ENCODE measurements around the gene ZNF764.
A peak's percentile ranks its signal among the peaks of the same experiment; 100 is the strongest.

Gene ZNF764

DNA sequence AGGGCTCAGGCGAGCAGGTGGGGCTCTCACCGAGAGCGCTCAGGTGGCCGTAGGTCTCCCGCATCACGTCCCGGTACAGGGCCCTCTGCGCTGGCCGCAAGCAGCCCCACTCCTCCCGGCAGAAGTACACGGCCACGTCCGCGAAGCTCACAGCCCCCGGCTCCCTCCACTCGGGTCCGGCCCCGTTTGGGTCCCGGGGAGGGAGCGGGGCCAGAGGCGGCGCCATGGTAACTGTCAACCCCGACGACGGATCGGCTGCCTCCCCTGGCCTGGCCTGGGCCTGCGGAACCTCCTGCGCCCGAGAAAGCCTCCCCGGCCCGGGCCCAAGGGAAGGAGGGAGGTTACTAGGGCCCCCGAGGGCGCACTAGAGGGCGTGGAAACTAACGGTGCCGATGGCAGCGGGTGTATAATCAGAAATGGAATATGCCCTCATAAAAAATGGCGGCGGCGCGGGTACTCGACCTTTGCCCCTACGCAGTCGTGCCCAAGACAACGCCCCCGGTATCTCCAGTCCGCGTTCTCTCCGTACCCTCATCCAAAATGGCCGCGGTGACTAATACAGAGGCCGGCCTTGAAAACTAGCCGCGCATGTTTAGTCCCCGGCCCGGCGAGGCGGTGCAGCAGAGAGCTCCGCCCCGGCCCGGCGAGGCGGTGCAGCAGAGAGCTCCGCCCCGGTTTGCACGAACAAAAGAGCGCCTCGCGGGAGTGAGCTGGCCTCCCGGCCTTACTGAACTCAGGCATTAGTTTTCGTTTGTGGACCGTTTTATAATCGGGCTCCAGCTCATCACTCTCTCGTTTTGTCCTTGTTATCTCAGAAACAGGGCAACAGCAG is at the start of gene ZNF764:
Gene ZNF764, minus strand, starts transcription at position 418 of the 832 bp plus-strand sequence. Its CDS starts 192 bp downstream, at position 226.
- in situ Hi-C loops (cut with HindIII; ENCODE audit: low sequenced_read_pairs), result no loop called here
- TF ChIP-seq, protein P1, sequence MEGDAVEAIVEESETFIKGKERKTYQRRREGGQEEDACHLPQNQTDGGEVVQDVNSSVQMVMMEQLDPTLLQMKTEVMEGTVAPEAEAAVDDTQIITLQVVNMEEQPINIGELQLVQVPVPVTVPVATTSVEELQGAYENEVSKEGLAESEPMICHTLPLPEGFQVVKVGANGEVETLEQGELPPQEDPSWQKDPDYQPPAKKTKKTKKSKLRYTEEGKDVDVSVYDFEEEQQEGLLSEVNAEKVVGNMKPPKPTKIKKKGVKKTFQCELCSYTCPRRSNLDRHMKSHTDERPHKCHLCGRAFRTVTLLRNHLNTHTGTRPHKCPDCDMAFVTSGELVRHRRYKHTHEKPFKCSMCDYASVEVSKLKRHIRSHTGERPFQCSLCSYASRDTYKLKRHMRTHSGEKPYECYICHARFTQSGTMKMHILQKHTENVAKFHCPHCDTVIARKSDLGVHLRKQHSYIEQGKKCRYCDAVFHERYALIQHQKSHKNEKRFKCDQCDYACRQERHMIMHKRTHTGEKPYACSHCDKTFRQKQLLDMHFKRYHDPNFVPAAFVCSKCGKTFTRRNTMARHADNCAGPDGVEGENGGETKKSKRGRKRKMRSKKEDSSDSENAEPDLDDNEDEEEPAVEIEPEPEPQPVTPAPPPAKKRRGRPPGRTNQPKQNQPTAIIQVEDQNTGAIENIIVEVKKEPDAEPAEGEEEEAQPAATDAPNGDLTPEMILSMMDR (IDR thresholded peaks at IDR 0.05; ENCODE audit: low read depth, low read length, missing control alignments), result no peak
- H3K4me3 ChIP-seq (ENCODE audit: low read depth, low read length), result peak within 1 kb of the TSS; percentile 83

DNA sequence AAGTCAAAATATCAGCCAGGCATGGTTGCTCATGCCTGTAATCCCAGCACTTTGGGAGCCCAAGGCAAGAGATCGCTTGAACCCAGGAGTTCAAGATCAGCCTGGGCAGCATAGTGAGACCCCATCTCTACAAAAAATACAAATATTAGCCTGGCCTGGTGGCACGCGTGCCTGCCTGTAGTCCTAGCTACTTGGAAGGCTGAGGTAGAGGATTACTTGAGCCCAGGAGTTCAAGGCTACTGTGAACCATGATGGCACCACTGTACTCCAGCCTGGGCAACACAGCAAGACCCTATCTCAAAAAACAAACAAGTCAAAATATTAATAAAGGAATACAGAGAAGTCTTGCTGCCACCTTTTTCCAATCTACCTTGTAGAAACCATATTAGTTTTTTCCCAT is 47.8 kb upstream of the ZNF764 start:
- TF ChIP-seq, protein P1 (IDR thresholded peaks at IDR 0.05; ENCODE audit: low read depth, low read length, missing control alignments), result no peak
- no peak overlapping the region for H3K4me3 ChIP-seq (ENCODE audit: low read depth, low read length)
- DNase-seq (ENCODE audit: low read depth), result no peak
- in situ Hi-C loops (cut with HindIII; ENCODE audit: low sequenced_read_pairs), result no loop called here

More for the DNA sequence above, at the start of gene ZNF764:
- peak; percentile 91 for DNase-seq (ENCODE audit: low read depth)

DNA sequence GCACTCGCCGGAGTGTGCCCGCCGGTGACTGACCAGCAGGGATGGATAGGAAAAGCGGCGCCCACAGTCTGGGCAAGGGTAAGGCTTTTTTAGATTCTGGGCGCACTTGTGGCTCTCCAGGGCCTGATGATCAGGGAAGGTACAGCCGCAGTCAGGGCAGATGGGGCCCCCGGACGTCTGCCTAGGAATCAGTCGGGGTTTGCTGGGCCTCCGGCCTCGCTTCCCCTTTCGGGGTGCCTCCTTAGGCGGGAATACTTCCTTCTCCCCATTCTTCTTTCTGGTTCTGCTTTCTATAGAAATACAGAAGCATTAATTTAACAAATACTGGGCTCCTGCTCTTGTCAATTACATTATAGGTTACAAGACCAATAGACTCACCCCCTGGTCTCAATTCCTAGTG is 47.0 kb upstream of the ZNF764 start:
- in situ Hi-C loops (cut with HindIII; ENCODE audit: low sequenced_read_pairs), result no loop called here
- DNase-seq (ENCODE audit: low read depth), result no peak

DNA sequence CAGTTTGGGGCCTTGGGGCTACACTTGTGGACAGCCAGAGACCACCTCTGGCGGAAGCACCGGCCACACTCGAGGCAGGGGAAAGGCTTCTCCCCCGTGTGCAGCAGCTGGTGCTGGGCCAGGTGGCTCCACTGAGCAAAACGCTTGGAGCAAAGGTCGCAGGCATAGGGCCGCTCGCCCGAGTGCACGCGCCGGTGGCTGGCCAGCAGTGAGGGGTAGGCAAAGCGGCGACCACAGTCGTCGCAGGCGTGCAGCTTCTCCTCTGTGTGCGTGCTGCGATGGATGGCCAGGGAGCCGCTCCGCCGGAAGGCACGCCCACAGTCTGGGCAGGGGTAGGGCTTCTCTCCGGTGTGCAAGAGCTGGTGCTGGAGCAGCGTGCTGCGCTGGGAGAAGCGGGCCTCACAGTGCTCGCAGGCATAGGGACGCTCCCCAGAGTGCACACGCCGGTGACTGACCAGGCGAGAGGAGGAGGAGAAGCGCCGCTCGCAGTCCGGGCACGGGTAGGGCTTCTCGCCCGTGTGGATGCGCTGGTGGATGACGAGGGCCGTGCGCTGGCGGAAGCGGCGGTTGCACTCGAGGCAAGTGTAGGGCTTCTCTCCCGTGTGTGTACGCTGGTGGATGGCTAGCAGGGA is 46.3 kb upstream of the ZNF764 start:
- no peak for DNase-seq (ENCODE audit: low read depth)
- TF ChIP-seq, protein P1 (IDR thresholded peaks at IDR 0.05; ENCODE audit: low read depth, low read length, missing control alignments), result no peak
- in situ Hi-C loops (cut with HindIII; ENCODE audit: low sequenced_read_pairs), result no loop called here
- no peak overlapping the region for H3K4me3 ChIP-seq (ENCODE audit: low read depth, low read length)

More for the DNA sequence above, 47.0 kb upstream of the ZNF764 start:
- H3K4me3 ChIP-seq (ENCODE audit: low read depth, low read length), result no peak overlapping the region
- TF ChIP-seq, protein P1 (IDR thresholded peaks at IDR 0.05; ENCODE audit: low read depth, low read length, missing control alignments), result no peak

DNA sequence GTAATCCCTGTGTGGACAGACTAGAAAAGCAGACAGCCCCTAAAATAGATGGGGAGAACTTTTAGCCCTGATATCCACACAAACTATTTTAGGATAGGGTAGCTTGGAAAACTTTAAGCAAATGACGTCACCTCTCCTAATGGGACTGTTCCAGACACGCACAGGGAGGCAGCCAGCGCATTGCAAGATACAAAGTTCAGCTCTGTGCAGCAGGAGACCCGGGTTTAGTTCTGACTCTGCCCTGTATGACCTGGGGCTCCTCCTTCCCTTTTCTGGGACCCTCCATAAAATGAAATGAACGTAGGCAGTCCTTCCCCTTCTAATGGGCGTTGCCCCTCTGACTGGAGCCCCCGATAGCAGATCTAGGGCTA is 45.8 kb upstream of the ZNF764 start:
- DNase-seq (ENCODE audit: low read depth), result no peak
- TF ChIP-seq, protein P1 (IDR thresholded peaks at IDR 0.05; ENCODE audit: low read depth, low read length, missing control alignments), result no peak
- in situ Hi-C loops (cut with HindIII; ENCODE audit: low sequenced_read_pairs), result no loop called here
- H3K4me3 ChIP-seq (ENCODE audit: low read depth, low read length), result no peak overlapping the region

DNA sequence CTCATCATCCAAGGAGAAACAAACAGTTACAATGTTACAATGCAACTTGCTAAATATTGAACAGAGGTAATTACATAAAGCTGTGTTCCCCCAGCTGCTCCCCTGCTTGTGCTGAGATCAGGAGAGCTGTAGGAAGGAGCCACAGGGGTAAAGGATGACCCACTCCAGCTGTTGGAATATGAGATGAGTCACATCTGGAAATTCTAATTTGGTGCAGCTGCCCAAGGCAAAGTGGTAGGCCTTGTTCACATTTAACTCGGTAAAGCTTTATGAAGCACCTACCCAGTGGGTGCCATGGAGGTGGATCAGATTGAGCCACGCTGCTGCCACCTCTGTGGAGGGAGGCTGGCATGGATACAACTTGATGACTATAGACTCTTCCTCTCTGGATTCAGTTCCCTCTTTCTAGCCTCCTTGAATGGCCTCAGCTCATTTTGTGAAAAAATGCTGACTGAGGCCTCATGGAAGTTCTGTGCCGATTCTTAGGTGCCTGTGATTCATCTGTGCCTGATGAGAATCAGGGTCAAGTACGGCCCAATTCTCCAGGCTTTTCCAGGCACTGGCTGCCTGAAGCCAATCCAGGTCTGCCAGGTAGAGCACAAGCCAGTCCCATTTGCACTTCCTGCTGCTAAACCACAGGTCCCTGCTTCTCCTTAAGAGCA is 44.6 kb upstream of the ZNF764 start:
- no peak overlapping the region for H3K4me3 ChIP-seq (ENCODE audit: low read depth, low read length)
- DNase-seq (ENCODE audit: low read depth), result no peak
- in situ Hi-C loops (cut with HindIII; ENCODE audit: low sequenced_read_pairs), result no loop called here
- TF ChIP-seq, protein P1 (IDR thresholded peaks at IDR 0.05; ENCODE audit: low read depth, low read length, missing control alignments), result no peak

All from astrocyte of the cerebellum (primary cell).